GM12878 (cell line): Measurements from ENCODE around the gene CYP1B1. TPM values are rescaled to one million over a fixed set of nuclear protein-coding genes. Genes with fewer than 3 reads are reported as not detected.

Experiments
- ATAC-seq: fragments of 200-7000 bp; cut with Tn5 transposase; 3 replicates; pipeline ENCODE4 v1.9.1; 2020; ENCODE audit warnings: mild to moderate bottlenecking, moderate library complexity
- BruUV-seq: library from RNA; stranded (reverse); fragments of 400-500 nt; replicated peaks from 2 replicates; lab custom pipeline; 2021; lab: Mats Ljungman, UMichigan
- CTCF ChIA-PET: fragments of 300-600 bp; sonication (Branson Sonifier 250); formaldehyde crosslinking; extraction: SDS; loops from one replicate; lab custom pipeline; 2021; ENCODE audit warnings: inconsistent platforms; lab: Yijun Ruan, JAX
- POLR2A ChIA-PET: fragments of 350-600 bp; formaldehyde crosslinking; extraction: SDS; loops from one replicate; lab custom pipeline; 2021; ENCODE audit warnings: inconsistent platforms; lab: Charles Lee
- RAD21 ChIA-PET: fragments of 300-600 bp; sonication (Branson Sonifier 250); formaldehyde crosslinking; loops from one replicate; lab custom pipeline; 2023; ENCODE audit warnings: antibody characterized with exemption; ENCODE audit not compliant: unreplicated experiment; lab: Charles Lee
- SMC1A ChIA-PET: fragments of 300-600 bp; sonication (Branson Sonifier 250); formaldehyde crosslinking; loops from one replicate; lab custom pipeline; 2023; ENCODE audit not compliant: unreplicated experiment, uncharacterized antibody; lab: Charles Lee
- DNase-seq: peaks from one replicate; pipeline ENCODE4 v3.0.0-alpha.2; 2011; ENCODE audit warnings: low read depth, low spot score
- FAIRE-seq: peaks from 3 replicates; lab custom pipeline; 2011; peaks lifted over from hg19 to GRCh38; lab: Jason Lieb, UNC
- H2AFZ ChIP-seq: 2 replicates; pipeline ENCODE4 v1.6.0; 2011; ENCODE audit warnings: low read depth, low read length, control low read depth; ENCODE audit not compliant: control insufficient read depth
- H3K27ac ChIP-seq: 2 replicates; pipeline ENCODE4 v1.5.1; 2011; ENCODE audit warnings: control low read depth; ENCODE audit not compliant: control insufficient read depth, insufficient read depth
- H3K27me3 ChIP-seq, 2 experiments: replicated peaks in 1 of 2; 2 replicates each; pipeline versions ENCODE4 v1.6.0 to v1.6.1; 2011; ENCODE audit warnings: low read length in 1 of 2; ENCODE audit not compliant: control insufficient read depth in 2 of 2, insufficient read depth in 2 of 2
- H3K36me3 ChIP-seq, 2 experiments: 2 replicates each; pipeline ENCODE4 v1.5.1; 2011; ENCODE audit warnings: low read length in 1 of 2; ENCODE audit not compliant: control insufficient read depth in 2 of 2, insufficient read depth in 2 of 2
- H3K4me1 ChIP-seq: 2 replicates; pipeline ENCODE4 v1.6.1; 2011; ENCODE audit warnings: mild to moderate bottlenecking, low read length, moderate library complexity, mixed read lengths; ENCODE audit not compliant: control insufficient read depth, insufficient read depth
- H3K4me2 ChIP-seq: 2 replicates; pipeline ENCODE4 v1.6.0; 2011; ENCODE audit warnings: control low read depth; ENCODE audit not compliant: control insufficient read depth, insufficient read depth
- H3K4me3 ChIP-seq: fragments of 200-600 bp; sonication (generic); 2 replicates; pipeline ENCODE4 v1.5.1; 2016
- H3K79me2 ChIP-seq: 2 replicates; pipeline ENCODE4 v1.6.0; 2011; ENCODE audit warnings: low read length; ENCODE audit not compliant: control insufficient read depth, insufficient read depth
- H3K9ac ChIP-seq: 2 replicates; pipeline ENCODE4 v1.8.0; 2011; ENCODE audit warnings: low read length, control low read depth, mixed read lengths; ENCODE audit not compliant: control insufficient read depth, insufficient read depth
- H3K9me3 ChIP-seq: replicated peaks from 3 replicates; pipeline ENCODE4 v1.5.1; 2011; ENCODE audit warnings: mild to moderate bottlenecking, low read length; ENCODE audit not compliant: control insufficient read depth, insufficient read depth
- H4K20me1 ChIP-seq: 2 replicates; pipeline ENCODE4 v1.6.0; 2011; ENCODE audit not compliant: control insufficient read depth, insufficient read depth
- CBX3 ChIP-seq: fragments of 200-600 bp; sonication (generic); IDR thresholded peaks from 2 replicates; pipeline ENCODE4 v1.6.1; 2016; ENCODE audit warnings: low read depth, borderline replicate concordance
- CBX5 ChIP-seq: sonication (generic); IDR thresholded peaks from 2 replicates; pipeline ENCODE4 v1.6.1; 2016; ENCODE audit warnings: low read depth, moderate library complexity, mild to moderate bottlenecking, inconsistent platforms
- CEBPB ChIP-seq, 2 experiments: fragments of 150-350 bp in 1 of 2; IDR thresholded peaks; 2 replicates each; pipeline ENCODE4 v1.6.1; 2012 to 2014; ENCODE audit warnings: low read depth in 2 of 2, low read length in 2 of 2, borderline replicate concordance in 1 of 2, inconsistent platforms in 1 of 2
- CEBPZ ChIP-seq: fragments of 150-350 bp; IDR thresholded peaks from 2 replicates; pipeline ENCODE4 v1.6.1; 2016; ENCODE audit warnings: low read depth, low read length
- DPF2 ChIP-seq: fragments of 450-650 bp; IDR thresholded peaks from 2 replicates; pipeline ENCODE4 v1.6.1; 2017; ENCODE audit warnings: mild to moderate bottlenecking
- JUND ChIP-seq: IDR thresholded peaks from 2 replicates; pipeline ENCODE4 v1.6.1; 2012; ENCODE audit warnings: low read depth, mild to moderate bottlenecking, low read length, improper control_type of control experiment, moderate library complexity
- KAT2A ChIP-seq: conservative IDR thresholded peaks from 2 replicates; pipeline ENCODE4 v1.6.1; 2011; ENCODE audit warnings: low read depth, low read length; ENCODE audit not compliant: control insufficient read depth
- MXI1 ChIP-seq: fragments of 150-350 bp; IDR thresholded peaks from 2 replicates; pipeline ENCODE4 v1.6.1; 2011; ENCODE audit warnings: low read depth, mild to moderate bottlenecking, inconsistent platforms, low read length, improper control_type of control experiment
- SRF ChIP-seq, 2 experiments: IDR thresholded peaks; 2 replicates each; pipeline ENCODE4 v1.6.1; 2011; ENCODE audit warnings: low read depth in 2 of 2, low read length in 2 of 2, mild to moderate bottlenecking in 1 of 2, moderate library complexity in 1 of 2
- YBX1 ChIP-seq: fragments of 450-650 bp; IDR thresholded peaks from 2 replicates; pipeline ENCODE4 v1.6.1; 2016; ENCODE audit warnings: antibody characterized with exemption
- YY1 ChIP-seq: IDR thresholded peaks from 2 replicates; pipeline ENCODE4 v1.6.1; 2011; ENCODE audit warnings: low read depth, mild to moderate bottlenecking, low read length
- ZNF622 ChIP-seq: fragments of 450-650 bp; IDR thresholded peaks from 2 replicates; pipeline ENCODE4 v1.6.1; 2017; ENCODE audit warnings: mild to moderate bottlenecking, inconsistent platforms
- WGBS: methylation state at CpG from one replicate; pipeline ENCODE4 v1.1.6; 2016; ENCODE audit warnings: low lambda C conversion rate; ENCODE audit not compliant: insufficient replicate concordance, insufficient coverage; ENCODE audit errors: missing lambda C conversion rate; 5-methylcytosine and 5-hydroxymethylcytosine counted together
- in situ Hi-C: fragments of 300-500 bp; cut with MboI; formaldehyde crosslinking; loops from 9 replicates; pipeline ENCODE4 v1.14.3; 2018; ENCODE audit warnings: mixed read lengths
- intact Hi-C: fragments of 100-400 bp; cut with micrococcal nuclease; formaldehyde crosslinking; loops from one replicate; pipeline ENCODE4 v1.14.2; 2022; ENCODE audit not compliant: unreplicated experiment
- polyA plus RNA-seq, 11 experiments: library from polyadenylated mRNA; depleted of rRNA in 4 of 11; unstranded in 6 of 11; stranded (reverse) in 5 of 11; fragments of >200 nt; fragmentation: Nextera tagmentation in 4 of 11; fragmentation: Illumina TruSeq in 1 of 11; extraction: Ambion mirVana in 4 of 11; extraction: Trizol in 1 of 11; gene quantifications; 1 replicate in 1 of 11; 2 replicates in 10 of 11; pipeline versions ENCODE4 v1.2.1 to v1.2.3, GENCODE V29; 2011 to 2016; ENCODE audit warnings: inconsistent platforms in 2 of 11, missing spikeins in 2 of 11, low read depth in 1 of 11
- total RNA-seq, 4 experiments: library from RNA; depleted of rRNA in 3 of 4; stranded (reverse); fragments of >200 nt in 3 of 4; fragmentation: Illumina TruSeq in 1 of 4; extraction: Trizol in 1 of 4; gene quantifications; 2 replicates each; pipeline versions ENCODE4 v1.2.1 to v1.2.3, GENCODE V29; 2013 to 2021

Gene CYP1B1
- total and polyA plus RNA-seq, 10 of the 15 experiments (the other 5 are each of a cell fraction or from before 2014, with no cell fraction given): 0.35 to 29.7 (median 3.4) TPM

- 14% methylated on average over 3 of the region's 3 CpGs for WGBS
- no TSS peak for BruUV-seq
- TF ChIP-seq MXI1: no peak
- TF ChIP-seq CBX5: no peak
- no peak for TF ChIP-seq KAT2A
- SMC1A ChIA-PET: interaction anchor here (0.6 to 1.2 kb wide), 2 partner anchors 10 to 18 kb away, joined by 3 to 5 read pairs; no protein-coding TSS in a partner anchor
- H3K27me3 ChIP-seq: no peaks in the 10 kb centered on the region
- no peaks in the 10 kb centered on the region for H3K4me1 ChIP-seq
- ATAC-seq (no peak), FAIRE-seq (no peak), DNase-seq (no peak)
- H3K9ac ChIP-seq: no peak overlapping the region
- no peak overlapping the region for H3K4me2 ChIP-seq
- CTCF ChIA-PET: interaction anchor here (0.7 to 0.9 kb wide), 2 partner anchors 11 to 58 kb away, joined by 3 read pairs; no protein-coding TSS in a partner anchor
- intact Hi-C loops (no loop called here), in situ Hi-C loops (no loop called here)
- no peak overlapping the region for H3K27ac ChIP-seq
- H3K36me3 ChIP-seq: no peaks in the 10 kb centered on the region
- H2AFZ ChIP-seq: no peak overlapping the region
- H3K79me2 ChIP-seq: no peaks in the 10 kb centered on the region
- no peaks in the 10 kb centered on the region; the same call in 1 of the 2 replicates for H4K20me1 ChIP-seq
- RAD21 ChIA-PET: no interaction called here
- no peak overlapping the region for H3K4me3 ChIP-seq
- POLR2A ChIA-PET: interaction anchor here (0.6 kb wide), 1 partner anchor 301 kb away, joined by 4 read pairs; no protein-coding TSS in a partner anchor
- no peaks in the 10 kb centered on the region for H3K9me3 ChIP-seq
Observed at GRCh38 chr2:38057651-38058410, 18.1 kb downstream of the CYP1B1 start.

- Histone ChIP-seq H3K79me2 (no peaks in the 10 kb centered on the region), H3K9me3 (no peaks in the 10 kb centered on the region), H3K36me3 (no peaks in the 10 kb centered on the region), H3K4me1 (no peaks in the 10 kb centered on the region), H3K4me2 (no peak overlapping the region), H3K27me3 (no peaks in the 10 kb centered on the region), H2AFZ (no peak overlapping the region), H3K27ac (no peak overlapping the region), H3K9ac (no peak overlapping the region), H3K4me3 (no peak overlapping the region), H4K20me1 (no peaks in the 10 kb centered on the region; the same call in 1 of the 2 replicates)
- WGBS: 67% methylated on average over 3 of the region's 3 CpGs
- no TSS peak for BruUV-seq
- ATAC-seq (no peak), FAIRE-seq (no peak), DNase-seq (no peak)
- in situ Hi-C loops: no loop called here
- intact Hi-C loops: no loop called here
- ChIA-PET SMC1A (interaction anchor here (0.7 kb wide), 1 partner anchor 44 kb away, joined by 3 read pairs; no protein-coding TSS in a partner anchor), POLR2A (no interaction called here), CTCF (no interaction called here), RAD21 (no interaction called here)
- TF ChIP-seq YBX1: no peak
- TF ChIP-seq ZNF622: no peak
- TF ChIP-seq DPF2: no peak
- no peak for TF ChIP-seq YY1
- no peak for TF ChIP-seq SRF (IDR thresholded peaks at IDR 0.05; ENCODE audit: low read depth in 2 of 2, low read length in 2 of 2)
- TF ChIP-seq CEBPB (IDR thresholded peaks at IDR 0.05; ENCODE audit: borderline replicate concordance in 1 of 2, low read depth in 2 of 2, low read length in 2 of 2): no peak
- no peak for TF ChIP-seq CBX3
- no peak for TF ChIP-seq JUND
- no peak for TF ChIP-seq CEBPZ
Observed at GRCh38 chr2:38056216-38056615, 19.7 kb downstream of the CYP1B1 start.
